ENCODE results near the gene SBF2.
"Not testable (repeated sequence)": the region's sequence is repeated elsewhere in the genome, so short reads cannot be mapped to it uniquely, and the experiment has no call there.

GRCh38 chr11:9987303-9987702 lies 306.7 kb downstream of the SBF2 start:
- TF ChIP-seq POLR2A, CTCF (IDR thresholded peaks at IDR 0.05): not testable (repeated sequence)
